ENCODE data around the gene DIP2C.

The DIP2C gene

GRCh38 chr10:571688-572451 lies 117.6 kb downstream of the DIP2C start:
- no peak for DNase-seq (ENCODE audit: low read depth, low spot score)

GRCh38 chr10:571166-571565 lies 118.3 kb downstream of the DIP2C start:
- DNase-seq (ENCODE audit: low read depth, low spot score) = no peak

- DNase-seq (ENCODE audit: low read depth, low spot score) = no peak
These were observed 118.8 kb downstream of the DIP2C start for GRCh38 chr10:570628-571163.

- no peak for DNase-seq (ENCODE audit: low read depth, low spot score)
These were observed 119.4 kb downstream of the DIP2C start for GRCh38 chr10:569961-570627.

- DNase-seq (ENCODE audit: low read depth, low spot score) = no peak
These were observed 120.6 kb downstream of the DIP2C start for GRCh38 chr10:568848-569247.

GRCh38 chr10:567869-568268 lies 121.6 kb downstream of the DIP2C start:
- no peak for DNase-seq (ENCODE audit: low read depth, low spot score)

GRCh38 chr10:566241-566885 lies 123.1 kb downstream of the DIP2C start:
- DNase-seq (ENCODE audit: low read depth, low spot score) = no peak

GRCh38 chr10:565676-566075 lies 123.8 kb downstream of the DIP2C start:
- no peak for DNase-seq (ENCODE audit: low read depth, low spot score)

- no peak for DNase-seq (ENCODE audit: low read depth, low spot score)
These were observed 124.3 kb downstream of the DIP2C start for GRCh38 chr10:565146-565545.

GRCh38 chr10:563827-564226 lies 125.6 kb downstream of the DIP2C start:
- DNase-seq (ENCODE audit: low read depth, low spot score) = no peak

GRCh38 chr10:562142-562541 lies 127.3 kb downstream of the DIP2C start:
- no peak for DNase-seq (ENCODE audit: low read depth, low spot score)

- DNase-seq (ENCODE audit: low read depth, low spot score) = no peak
These were observed 127.7 kb downstream of the DIP2C start for GRCh38 chr10:561721-562120.

- DNase-seq (ENCODE audit: low read depth, low spot score) = peak; percentile 54
These were observed 129.0 kb downstream of the DIP2C start for GRCh38 chr10:560314-560992.

GRCh38 chr10:559767-560047 lies 129.8 kb downstream of the DIP2C start:
- no peak for DNase-seq (ENCODE audit: low read depth, low spot score)

- DNase-seq (ENCODE audit: low read depth, low spot score) = no peak
These were observed 130.3 kb downstream of the DIP2C start for GRCh38 chr10:558891-559766.

- no peak for DNase-seq (ENCODE audit: low read depth, low spot score)
These were observed 131.1 kb downstream of the DIP2C start for GRCh38 chr10:558364-558763.

GRCh38 chr10:557792-558328 lies 131.6 kb downstream of the DIP2C start:
- DNase-seq (ENCODE audit: low read depth, low spot score) = no peak

- no peak for DNase-seq (ENCODE audit: low read depth, low spot score)
These were observed 132.4 kb downstream of the DIP2C start for GRCh38 chr10:556971-557637.

GRCh38 chr10:555682-556350 lies 133.7 kb downstream of the DIP2C start:
- no peak for DNase-seq (ENCODE audit: low read depth, low spot score)

- no peak for DNase-seq (ENCODE audit: low read depth, low spot score)
These were observed 134.2 kb downstream of the DIP2C start for GRCh38 chr10:555281-555680.

Measured in ELF-1 (cell line).